Measurements from ENCODE around the gene PLXND1.

The PLXND1 gene

GRCh38 chr3:129617381-129618185 is 11.1 kb upstream of the PLXND1 start:
- no peak overlapping the region for H3K4me3 ChIP-seq (ENCODE audit: low read depth, low read length)
- TF ChIP-seq CTCF (IDR thresholded peaks at IDR 0.05; ENCODE audit: low read depth, low read length, missing control alignments), result no peak
- DNase-seq (ENCODE audit: low read depth), result no peak

GRCh38 chr3:129616713-129617112 is 10.2 kb upstream of the PLXND1 start:
- TF ChIP-seq CTCF (IDR thresholded peaks at IDR 0.05; ENCODE audit: low read depth, low read length, missing control alignments), result no peak
- no peak for DNase-seq (ENCODE audit: low read depth)
- no peak overlapping the region for H3K4me3 ChIP-seq (ENCODE audit: low read depth, low read length)

GRCh38 chr3:129616291-129616690 is 9.8 kb upstream of the PLXND1 start:
- TF ChIP-seq CTCF (IDR thresholded peaks at IDR 0.05; ENCODE audit: low read depth, low read length, missing control alignments), result no peak
- no peak for DNase-seq (ENCODE audit: low read depth)
- H3K4me3 ChIP-seq (ENCODE audit: low read depth, low read length), result no peak overlapping the region

- DNase-seq (ENCODE audit: low read depth), result no peak
- no peak for TF ChIP-seq CTCF (IDR thresholded peaks at IDR 0.05; ENCODE audit: low read depth, low read length, missing control alignments)
- H3K4me3 ChIP-seq (ENCODE audit: low read depth, low read length), result no peak overlapping the region
Measured at GRCh38 chr3:129615751-129616281, 9.3 kb upstream of the PLXND1 start.

- TF ChIP-seq CTCF (IDR thresholded peaks at IDR 0.05; ENCODE audit: low read depth, low read length, missing control alignments), result no peak
- no peak overlapping the region for H3K4me3 ChIP-seq (ENCODE audit: low read depth, low read length)
- no peak for DNase-seq (ENCODE audit: low read depth)
Measured at GRCh38 chr3:129614927-129615363, 8.5 kb upstream of the PLXND1 start.

- no peak overlapping the region for H3K4me3 ChIP-seq (ENCODE audit: low read depth, low read length)
- no peak for TF ChIP-seq CTCF (IDR thresholded peaks at IDR 0.05; ENCODE audit: low read depth, low read length, missing control alignments)
- DNase-seq (ENCODE audit: low read depth), result no peak
Measured at GRCh38 chr3:129614435-129614834, 8.0 kb upstream of the PLXND1 start.

GRCh38 chr3:129613367-129613740 is 6.9 kb upstream of the PLXND1 start:
- DNase-seq (ENCODE audit: low read depth), result no peak
- no peak overlapping the region for H3K4me3 ChIP-seq (ENCODE audit: low read depth, low read length)
- no peak for TF ChIP-seq CTCF (IDR thresholded peaks at IDR 0.05; ENCODE audit: low read depth, low read length, missing control alignments)
